OCI-LY3 (cell line): Measurements from ENCODE around the gene EN1.

Source experiments
- H2AFZ ChIP-seq: fragments of 200-600, 300-600 bp; shearing (Covaris generic); 2 replicates; pipeline ENCODE4 v1.6.0; 2014; ENCODE audit warnings: antibody characterized with exemption, low read depth, low read length
- H3K27ac ChIP-seq: fragments of 200-600, 300-600 bp; sonication (generic); 2 replicates; pipeline ENCODE4 v1.5.1; 2014; ENCODE audit warnings: mild to moderate bottlenecking, low read length, moderate library complexity, mixed read lengths
- H3K27me3 ChIP-seq: fragments of 200-600, 300-600 bp; sonication (generic); 2 replicates; pipeline ENCODE4 v1.6.1; 2014; ENCODE audit warnings: low read depth, low read length, mixed read lengths
- H3K36me3 ChIP-seq: fragments of 200-600, 300-600 bp; sonication (generic); replicated peaks from 2 replicates; pipeline ENCODE3; 2014; ENCODE audit warnings: low read depth, low read length, mixed read lengths
- H3K4me1 ChIP-seq: fragments of 300-600, 200-600 bp; sonication (generic); 2 replicates; pipeline ENCODE4 v1.6.1; 2014; ENCODE audit warnings: low read length, mixed read lengths
- H3K4me2 ChIP-seq: fragments of 200-600, 300-600 bp; sonication (generic); 2 replicates; pipeline ENCODE4 v1.6.1; 2014; ENCODE audit warnings: low read length, mixed read lengths
- H3K4me3 ChIP-seq: fragments of 300-600, 200-600 bp; sonication (generic); 2 replicates; pipeline ENCODE4 v1.5.1; 2014; ENCODE audit warnings: antibody characterized with exemption, mild to moderate bottlenecking, low read length, moderate library complexity
- H3K79me2 ChIP-seq: fragments of 300-600, 200-600 bp; shearing (Covaris generic); 2 replicates; pipeline ENCODE4 v1.6.1; 2014; ENCODE audit warnings: mild to moderate bottlenecking, low read length, mixed read lengths
- H3K9ac ChIP-seq: fragments of 300-600, 200-600 bp; shearing (Covaris generic); 2 replicates; pipeline ENCODE4 v1.6.0; 2014; ENCODE audit warnings: mild to moderate bottlenecking, low read length, moderate library complexity
- H3K9me3 ChIP-seq: fragments of 200-600, 300-600 bp; shearing (Covaris generic); 2 replicates; pipeline ENCODE4 v1.6.1; 2014; ENCODE audit warnings: low read length, mixed read lengths; ENCODE audit not compliant: insufficient read depth
- H4K20me1 ChIP-seq: fragments of 200-600, 300-600 bp; sonication (generic); 2 replicates; pipeline ENCODE4 v1.6.1; 2016; ENCODE audit warnings: low read length, mixed read lengths; ENCODE audit not compliant: insufficient read depth
- EZH2phosphoT487 ChIP-seq: fragments of 200-600 bp; shearing (Covaris generic); IDR thresholded peaks from 2 replicates; pipeline ENCODE4 v1.6.1; 2018; ENCODE audit warnings: antibody characterized with exemption, mixed run types, low read depth
- TF ChIP-seq, protein P1 (sequence below): fragments of 200-600, 300-600 bp; sonication (generic); IDR thresholded peaks from 2 replicates; pipeline ENCODE4 v1.5.1; 2014; ENCODE audit warnings: antibody characterized with exemption, low read length, low read depth

EN1 gene

GRCh38 chr2:118834440-118834810 lies 13.0 kb downstream of the EN1 start:
- H3K4me3 ChIP-seq: no peak overlapping the region
- no peaks in the 10 kb centered on the region for H3K9me3 ChIP-seq
- H3K27me3 ChIP-seq: no peaks in the 10 kb centered on the region
- H3K4me1 ChIP-seq: no peaks in the 10 kb centered on the region
- no peak for TF ChIP-seq EZH2phosphoT487
- TF ChIP-seq, protein P1, sequence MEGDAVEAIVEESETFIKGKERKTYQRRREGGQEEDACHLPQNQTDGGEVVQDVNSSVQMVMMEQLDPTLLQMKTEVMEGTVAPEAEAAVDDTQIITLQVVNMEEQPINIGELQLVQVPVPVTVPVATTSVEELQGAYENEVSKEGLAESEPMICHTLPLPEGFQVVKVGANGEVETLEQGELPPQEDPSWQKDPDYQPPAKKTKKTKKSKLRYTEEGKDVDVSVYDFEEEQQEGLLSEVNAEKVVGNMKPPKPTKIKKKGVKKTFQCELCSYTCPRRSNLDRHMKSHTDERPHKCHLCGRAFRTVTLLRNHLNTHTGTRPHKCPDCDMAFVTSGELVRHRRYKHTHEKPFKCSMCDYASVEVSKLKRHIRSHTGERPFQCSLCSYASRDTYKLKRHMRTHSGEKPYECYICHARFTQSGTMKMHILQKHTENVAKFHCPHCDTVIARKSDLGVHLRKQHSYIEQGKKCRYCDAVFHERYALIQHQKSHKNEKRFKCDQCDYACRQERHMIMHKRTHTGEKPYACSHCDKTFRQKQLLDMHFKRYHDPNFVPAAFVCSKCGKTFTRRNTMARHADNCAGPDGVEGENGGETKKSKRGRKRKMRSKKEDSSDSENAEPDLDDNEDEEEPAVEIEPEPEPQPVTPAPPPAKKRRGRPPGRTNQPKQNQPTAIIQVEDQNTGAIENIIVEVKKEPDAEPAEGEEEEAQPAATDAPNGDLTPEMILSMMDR: no peak
- no peaks in the 10 kb centered on the region for H4K20me1 ChIP-seq
- H2AFZ ChIP-seq: no peak overlapping the region
- H3K79me2 ChIP-seq: no peaks in the 10 kb centered on the region
- H3K9ac ChIP-seq: no peak overlapping the region
- no peak overlapping the region for H3K27ac ChIP-seq
- no peak overlapping the region for H3K4me2 ChIP-seq
- H3K36me3 ChIP-seq: no peaks in the 10 kb centered on the region

GRCh38 chr2:118833716-118834439 lies 13.6 kb downstream of the EN1 start:
- H3K4me3 ChIP-seq: no peak overlapping the region
- no peak overlapping the region for H3K9ac ChIP-seq
- no peak overlapping the region for H2AFZ ChIP-seq
- H3K27me3 ChIP-seq: no peaks in the 10 kb centered on the region
- H3K27ac ChIP-seq: no peak overlapping the region
- TF ChIP-seq EZH2phosphoT487: no peak
- TF ChIP-seq, protein P1: no peak
- no peaks in the 10 kb centered on the region for H4K20me1 ChIP-seq
- H3K79me2 ChIP-seq: no peaks in the 10 kb centered on the region
- H3K4me1 ChIP-seq: no peaks in the 10 kb centered on the region
- H3K36me3 ChIP-seq: no peaks in the 10 kb centered on the region
- no peak overlapping the region for H3K4me2 ChIP-seq
- H3K9me3 ChIP-seq: no peaks in the 10 kb centered on the region

GRCh38 chr2:118832791-118833715 lies 14.4 kb downstream of the EN1 start:
- Histone ChIP-seq H3K9ac (no peak overlapping the region), H2AFZ (no peak overlapping the region), H3K27me3 (no peaks in the 10 kb centered on the region), H3K4me1 (no peaks in the 10 kb centered on the region), H3K36me3 (no peaks in the 10 kb centered on the region), H3K4me3 (no peak overlapping the region), H3K9me3 (no peaks in the 10 kb centered on the region), H3K79me2 (no peaks in the 10 kb centered on the region), H3K4me2 (no peak overlapping the region), H4K20me1 (no peaks in the 10 kb centered on the region), H3K27ac (no peak overlapping the region)
- TF ChIP-seq EZH2phosphoT487: no peak
- TF ChIP-seq, protein P1: no peak

DNA sequence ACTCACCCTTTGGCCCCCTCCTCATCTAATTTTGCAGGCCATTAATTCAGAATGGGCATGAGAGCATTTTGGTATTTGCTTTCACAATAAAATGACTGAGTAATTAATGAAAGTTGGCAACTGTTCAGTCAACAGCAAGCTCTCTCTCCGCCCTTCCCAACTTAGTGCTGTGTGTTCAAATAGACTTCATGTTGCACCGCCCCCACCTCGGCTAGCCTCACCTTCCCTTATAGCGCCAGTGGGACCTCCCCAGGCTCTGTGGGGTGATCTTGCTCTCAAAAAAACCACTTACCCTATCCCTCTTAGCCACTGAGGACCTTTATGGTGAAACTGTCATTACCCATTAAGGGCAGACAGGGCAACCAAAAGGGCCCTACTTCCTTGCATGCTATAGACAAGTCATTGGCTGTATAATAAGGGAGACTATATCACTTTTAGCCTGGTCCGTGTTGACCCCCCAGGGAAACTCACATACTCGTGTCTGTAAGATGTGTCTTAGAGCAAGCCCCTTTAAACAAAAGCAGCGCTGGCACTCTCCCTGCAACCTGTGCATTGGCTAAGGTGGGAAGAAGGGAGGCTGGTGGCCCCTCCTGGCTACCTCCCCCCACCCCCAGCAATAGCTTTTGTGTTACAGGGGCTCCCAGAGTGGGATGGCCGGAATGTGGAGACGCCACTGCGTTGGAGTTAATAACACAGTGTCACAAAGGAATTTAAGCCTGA lies 15.2 kb downstream of the EN1 start:
- Histone ChIP-seq H3K79me2 (no peaks in the 10 kb centered on the region), H3K4me3 (no peak overlapping the region), H3K27ac (no peak overlapping the region), H3K4me2 (no peak overlapping the region), H2AFZ (no peak overlapping the region), H3K27me3 (no peaks in the 10 kb centered on the region), H4K20me1 (no peaks in the 10 kb centered on the region), H3K9ac (no peak overlapping the region), H3K4me1 (no peaks in the 10 kb centered on the region), H3K9me3 (no peaks in the 10 kb centered on the region), H3K36me3 (no peaks in the 10 kb centered on the region)
- no peak for TF ChIP-seq EZH2phosphoT487
- TF ChIP-seq, protein P1: no peak
